AG04449 (cell line): ENCODE data around the gene TMC6.
"Not testable (repeated sequence)": the region's sequence is repeated elsewhere in the genome, so short reads cannot be mapped to it uniquely, and the experiment has no call there.

Experiments used
- CTCF ChIA-PET: fragments of 350-600 bp; formaldehyde crosslinking; extraction: SDS; loops from one replicate; lab custom pipeline; 2021; ENCODE audit warnings: antibody characterized with exemption; lab: Yijun Ruan, JAX
- POLR2A ChIA-PET: fragments of 400-600, 350-600 bp; formaldehyde crosslinking; extraction: SDS; loops from one replicate; lab custom pipeline; 2020; ENCODE audit warnings: antibody characterized with exemption, inconsistent platforms; lab: Yijun Ruan, JAX
- DNase-seq: peaks from one replicate; pipeline ENCODE4 v3.0.0-alpha.2; 2010; ENCODE audit warnings: low read depth, low spot score
- H3K4me3 ChIP-seq: 2 replicates; pipeline ENCODE4 v1.5.1; 2011; ENCODE audit warnings: low read depth, mild to moderate bottlenecking, control low read depth, low read length
- TF ChIP-seq, protein P1 (sequence below): IDR thresholded peaks from one replicate; pipeline ENCODE4 v1.5.1; 2011; ENCODE audit warnings: mild to moderate bottlenecking, moderate library complexity, low read length, control low read depth, inconsistent platforms; ENCODE audit not compliant: insufficient read depth; ENCODE audit errors: missing control alignments

The TMC6 gene

DNA sequence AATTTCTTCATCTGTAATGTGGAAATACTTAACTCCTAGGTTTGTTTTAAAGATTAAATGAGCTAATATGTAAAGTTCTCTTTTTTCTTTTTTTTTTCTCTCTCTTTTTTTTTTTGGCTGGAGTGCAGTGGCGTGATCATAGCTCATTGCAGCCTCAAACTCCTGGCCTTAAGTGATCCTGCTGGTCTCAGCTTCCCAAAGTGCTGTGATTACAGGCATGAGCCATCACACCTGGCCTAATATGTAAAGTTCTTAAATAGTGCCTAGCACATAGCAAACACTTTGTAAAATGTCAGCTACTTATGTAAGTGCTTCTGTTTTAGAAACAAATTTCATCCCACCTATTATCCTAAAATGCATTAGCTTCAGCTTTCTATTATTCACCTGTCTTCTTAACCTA, 40.0 kb downstream of the TMC6 start:
- CTCF ChIA-PET, result no interaction called here
- POLR2A ChIA-PET, result interaction anchor here (0.6 kb wide), 1 partner anchor 18 kb away, joined by 5 read pairs; no protein-coding TSS in a partner anchor
- DNase-seq, result no peak
- H3K4me3 ChIP-seq, result no peak overlapping the region
- TF ChIP-seq, protein P1, sequence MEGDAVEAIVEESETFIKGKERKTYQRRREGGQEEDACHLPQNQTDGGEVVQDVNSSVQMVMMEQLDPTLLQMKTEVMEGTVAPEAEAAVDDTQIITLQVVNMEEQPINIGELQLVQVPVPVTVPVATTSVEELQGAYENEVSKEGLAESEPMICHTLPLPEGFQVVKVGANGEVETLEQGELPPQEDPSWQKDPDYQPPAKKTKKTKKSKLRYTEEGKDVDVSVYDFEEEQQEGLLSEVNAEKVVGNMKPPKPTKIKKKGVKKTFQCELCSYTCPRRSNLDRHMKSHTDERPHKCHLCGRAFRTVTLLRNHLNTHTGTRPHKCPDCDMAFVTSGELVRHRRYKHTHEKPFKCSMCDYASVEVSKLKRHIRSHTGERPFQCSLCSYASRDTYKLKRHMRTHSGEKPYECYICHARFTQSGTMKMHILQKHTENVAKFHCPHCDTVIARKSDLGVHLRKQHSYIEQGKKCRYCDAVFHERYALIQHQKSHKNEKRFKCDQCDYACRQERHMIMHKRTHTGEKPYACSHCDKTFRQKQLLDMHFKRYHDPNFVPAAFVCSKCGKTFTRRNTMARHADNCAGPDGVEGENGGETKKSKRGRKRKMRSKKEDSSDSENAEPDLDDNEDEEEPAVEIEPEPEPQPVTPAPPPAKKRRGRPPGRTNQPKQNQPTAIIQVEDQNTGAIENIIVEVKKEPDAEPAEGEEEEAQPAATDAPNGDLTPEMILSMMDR, result no peak

DNA sequence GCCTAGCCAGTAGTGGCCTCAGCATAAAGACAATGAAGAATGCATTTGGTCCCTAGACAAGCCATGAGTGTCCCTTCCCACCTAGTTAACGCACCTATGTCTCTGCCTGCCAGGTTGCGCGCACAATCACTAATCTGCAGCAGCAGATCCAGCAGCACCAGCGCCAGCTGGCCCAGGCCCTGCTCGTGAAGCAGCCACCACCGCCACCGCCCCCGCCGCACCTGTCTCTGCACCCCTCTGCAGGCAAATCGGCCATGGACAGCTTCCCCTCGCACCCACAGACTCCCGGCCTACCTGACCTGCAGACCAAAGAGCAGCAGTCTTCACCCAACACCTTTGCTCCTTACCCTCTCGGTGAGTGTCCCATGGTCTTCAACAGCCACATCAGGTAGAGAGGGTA, 41.8 kb downstream of the TMC6 start:
- no peak overlapping the region for H3K4me3 ChIP-seq
- DNase-seq, result no peak
- CTCF ChIA-PET, result interaction anchor here (0.9 to 5.7 kb wide), 2 partner anchors 27 to 67 kb away, joined by 3 to 37 read pairs; no protein-coding TSS in a partner anchor
- TF ChIP-seq, protein P1, result no peak
- POLR2A ChIA-PET, result no interaction called here

DNA sequence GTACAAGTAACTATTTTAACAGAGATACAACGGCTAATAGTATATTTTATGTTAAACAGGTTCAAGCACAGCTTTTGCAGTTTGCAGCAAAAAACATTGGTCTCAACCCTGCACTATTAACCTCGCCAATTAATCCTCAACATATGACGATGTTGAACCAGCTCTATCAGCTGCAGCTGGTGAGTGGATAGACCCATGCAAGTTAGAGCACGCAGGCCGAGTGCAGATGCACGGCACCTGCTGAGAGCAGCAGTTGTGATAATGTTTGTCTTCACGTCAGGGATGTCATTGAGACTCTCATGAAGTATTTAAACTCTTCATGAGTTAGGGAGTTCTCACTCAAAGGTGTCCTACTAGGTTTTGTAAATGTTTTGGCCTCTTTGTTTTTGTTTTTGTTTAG, 45.6 kb downstream of the TMC6 start:
- H3K4me3 ChIP-seq, result no peak overlapping the region
- no peak for DNase-seq
- POLR2A ChIA-PET, result no interaction called here
- CTCF ChIA-PET, result interaction anchor here (0.8 to 5.7 kb wide), 7 partner anchors 9 to 63 kb away, joined by 3 to 37 read pairs (median 4); no protein-coding TSS in a partner anchor
- TF ChIP-seq, protein P1, result no peak

DNA sequence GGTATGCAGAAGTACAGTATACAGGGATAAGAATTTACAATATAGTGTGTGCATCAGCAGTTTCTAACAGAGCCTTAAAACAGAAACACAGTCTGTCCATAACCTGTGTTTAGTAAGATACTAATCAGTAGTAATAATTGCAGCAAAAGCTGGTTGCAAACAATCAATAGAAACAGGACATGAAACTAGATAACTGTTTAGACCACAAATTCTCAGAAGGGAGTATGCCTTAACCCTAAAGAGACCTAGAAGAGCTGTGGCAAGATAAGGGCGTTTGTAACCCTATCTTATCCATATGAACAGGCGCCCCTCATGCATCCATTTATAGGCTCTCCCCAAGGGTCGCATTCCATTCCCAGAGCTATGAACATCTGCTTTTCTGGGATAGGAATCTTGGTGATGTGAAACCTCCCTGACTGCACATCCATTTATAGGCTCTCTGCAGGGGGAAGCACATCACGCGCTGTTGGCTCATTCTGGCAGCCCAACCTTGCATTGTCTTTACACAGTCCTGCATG, 46.1 kb downstream of the TMC6 start:
- POLR2A ChIA-PET, H3K4me3 ChIP-seq, DNase-seq: not testable (repeated sequence)
- CTCF ChIA-PET, result interaction anchor here (0.9 to 5.7 kb wide), 4 partner anchors 12 to 62 kb away, joined by 4 to 37 read pairs (median 14); no protein-coding TSS in a partner anchor

DNA sequence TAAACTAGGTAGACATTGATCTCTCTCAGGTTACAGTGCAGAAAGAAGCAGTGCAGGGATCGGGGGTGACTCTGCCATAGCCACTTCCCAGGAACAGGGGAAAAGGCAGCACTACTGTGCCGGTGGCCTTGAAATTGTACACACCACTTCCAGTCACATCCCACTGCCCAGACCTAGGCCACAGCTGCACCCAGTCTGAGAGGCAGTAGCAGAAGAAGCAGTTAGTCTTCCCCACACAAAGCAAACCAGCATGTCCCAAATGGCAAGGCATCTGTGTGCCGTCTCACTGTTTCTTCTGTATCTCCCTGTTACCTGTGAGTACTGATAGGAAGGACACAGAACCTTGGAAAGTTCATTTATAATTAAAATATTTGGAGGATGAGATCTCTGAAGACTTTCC, 47.0 kb downstream of the TMC6 start:
- TF ChIP-seq, protein P1, result no peak
- ChIA-PET POLR2A (no interaction called here), CTCF (interaction anchor here (0.5 to 5.7 kb wide), 2 partner anchors 19 to 62 kb away, joined by 3 to 37 read pairs; no protein-coding TSS in a partner anchor)

DNA sequence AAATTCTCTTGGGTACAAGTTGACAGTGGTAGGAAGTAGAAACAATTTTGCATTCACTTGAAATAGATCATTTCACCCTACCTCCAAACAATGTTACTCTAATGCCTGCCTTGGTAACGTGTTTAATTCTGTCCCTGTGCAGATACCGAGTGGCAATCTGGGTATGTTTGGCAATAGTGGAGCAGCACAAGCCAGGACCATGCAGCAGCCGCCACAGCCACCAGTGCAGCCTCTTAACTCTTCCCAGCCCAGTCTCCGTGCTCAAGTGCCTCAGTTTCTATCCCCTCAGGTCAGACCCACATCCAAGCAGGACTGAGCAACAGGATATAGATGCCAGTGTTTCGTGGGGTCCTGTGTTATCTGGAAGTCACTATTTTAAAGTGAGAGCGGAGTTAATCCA, 49.3 kb downstream of the TMC6 start:
- CTCF ChIA-PET, result no interaction called here
- POLR2A ChIA-PET, result no interaction called here
- no peak for DNase-seq
- H3K4me3 ChIP-seq, result no peak overlapping the region
- TF ChIP-seq, protein P1, result no peak

More for the DNA sequence above, 47.0 kb downstream of the TMC6 start:
- no peak for DNase-seq
- no peak overlapping the region for H3K4me3 ChIP-seq

DNA sequence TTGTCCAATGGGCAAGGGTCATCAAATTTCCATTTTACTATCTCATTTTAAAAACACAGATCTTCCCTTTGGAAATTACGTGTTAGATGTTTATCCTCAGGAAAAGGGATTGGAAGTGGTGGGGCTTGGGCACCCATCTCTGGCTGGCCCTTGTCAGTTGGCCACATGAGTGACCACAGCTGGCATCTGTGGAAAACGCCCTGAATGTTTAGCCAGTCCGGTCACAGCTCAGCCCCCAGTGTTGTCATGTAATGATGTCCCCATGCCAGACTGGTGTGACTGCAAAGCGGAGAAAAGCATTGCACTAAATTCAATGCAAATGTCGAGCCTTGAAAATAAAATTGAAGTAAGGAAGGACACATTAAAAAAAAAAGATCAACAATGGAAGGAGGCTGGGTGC, 53.0 kb downstream of the TMC6 start:
- POLR2A ChIA-PET, result no interaction called here

More for the DNA sequence above, 53.0 kb downstream of the TMC6 start:
- TF ChIP-seq, protein P1, result no peak
- DNase-seq, result no peak
- H3K4me3 ChIP-seq, result no peak overlapping the region
- CTCF ChIA-PET, result no interaction called here
